Panc1 (cell line): ENCODE measurements around the gene SHLD1. TPM values are rescaled to one million over a fixed set of nuclear protein-coding genes. Genes with fewer than 3 reads are reported as not detected.

Experiments used
- ATAC-seq: fragments of 200-7000 bp; cut with Tn5 transposase; 2 replicates; pipeline ENCODE4 v1.9.1; 2020; ENCODE audit warnings: mild to moderate bottlenecking, moderate library complexity
- BruUV-seq: library from RNA; stranded (reverse); fragments of 400-500 nt; replicated peaks from 2 replicates; lab custom pipeline; 2021; lab: Mats Ljungman, UMichigan
- CTCF ChIA-PET: fragments of 300-600 bp; sonication (Branson Sonifier 250); formaldehyde crosslinking; loops from one replicate; lab custom pipeline; 2022; ENCODE audit warnings: antibody characterized with exemption; lab: Charles Lee
- POLR2A ChIA-PET: fragments of 300-600 bp; sonication (Branson Sonifier 250); formaldehyde crosslinking; loops from one replicate; lab custom pipeline; 2022; ENCODE audit warnings: antibody characterized with exemption; lab: Charles Lee
- DNase-seq: peaks from one replicate; pipeline ENCODE4 v3.0.0-alpha.2; 2010; ENCODE audit warnings: low read depth, low spot score
- H3K27ac ChIP-seq: 2 replicates; pipeline ENCODE4 v1.5.1; 2011; ENCODE audit warnings: mild to moderate bottlenecking, low read length, inconsistent platforms
- H3K27me3 ChIP-seq: fragments of 200-500 bp; sonication (Bioruptor generic); 2 replicates; pipeline ENCODE4 v1.6.0; 2014; ENCODE audit warnings: low read length, inconsistent platforms; ENCODE audit not compliant: control insufficient read depth, insufficient read depth
- H3K36me3 ChIP-seq: fragments of 200-500 bp; sonication (Bioruptor generic); 2 replicates; pipeline ENCODE4 v1.5.1; 2014; ENCODE audit warnings: inconsistent platforms, mild to moderate bottlenecking, low read length, moderate library complexity; ENCODE audit not compliant: control insufficient read depth, insufficient read depth
- H3K4me1 ChIP-seq: 2 replicates; pipeline ENCODE4 v1.5.1; 2011; ENCODE audit warnings: inconsistent platforms, mild to moderate bottlenecking, low read length, moderate library complexity; ENCODE audit not compliant: control insufficient read depth, insufficient read depth
- H3K4me3 ChIP-seq, 2 experiments: 2 replicates each; pipeline ENCODE4 v1.5.1; 2011 to 2012; ENCODE audit warnings: low read depth in 2 of 2, low read length in 2 of 2, mild to moderate bottlenecking in 2 of 2, inconsistent platforms in 1 of 2, moderate library complexity in 1 of 2
- H3K9me3 ChIP-seq: fragments of 200-500 bp; sonication (Bioruptor generic); 2 replicates; pipeline ENCODE4 v1.5.1; 2014; ENCODE audit warnings: low read depth, mild to moderate bottlenecking, inconsistent platforms, low read length, moderate library complexity; ENCODE audit not compliant: control insufficient read depth, insufficient read depth
- POLR2AphosphoS5 ChIP-seq: IDR thresholded peaks from 2 replicates; pipeline ENCODE4 v1.6.1; 2012; ENCODE audit warnings: mild to moderate bottlenecking, low read depth, low read length, moderate library complexity
- SIN3A ChIP-seq: IDR thresholded peaks from 2 replicates; pipeline ENCODE4 v1.6.1; 2012; ENCODE audit warnings: low read depth, mild to moderate bottlenecking, low read length, moderate library complexity, borderline replicate concordance; ENCODE audit not compliant: insufficient read depth
- TCF7L2 ChIP-seq: IDR thresholded peaks from 2 replicates; pipeline ENCODE4 v1.6.1; 2011; ENCODE audit warnings: mild to moderate bottlenecking, low read depth, low read length, inconsistent platforms
- in situ Hi-C: cut with HindIII; loops from 2 replicates; pipeline ENCODE4 v1.10.0; 2016; ENCODE audit warnings: low sequenced_read_pairs, low pct_unique_long_range_greater_than_20kb
- intact Hi-C: fragments of 100-400 bp; cut with micrococcal nuclease; formaldehyde crosslinking; loops from one replicate; pipeline ENCODE4 v1.10.0; 2022; ENCODE audit not compliant: unreplicated experiment
- total RNA-seq: library from RNA; stranded (reverse); gene quantifications from one replicate; pipeline ENCODE4 v1.2.1, GENCODE V29; 2021; ENCODE audit not compliant: unreplicated experiment
- TF ChIP-seq, protein P1 (sequence below): fragments of 450-650 bp; IDR thresholded peaks from 2 replicates; pipeline ENCODE4 v1.5.1; 2017; ENCODE audit warnings: mild to moderate bottlenecking
- TF ChIP-seq, protein P2 (sequence below), 2 experiments: IDR thresholded peaks; 2 replicates each; pipeline ENCODE4 v1.6.1; 2011 to 2012; ENCODE audit warnings: low read depth in 2 of 2, control low read depth in 1 of 2, low read length in 1 of 2, mild to moderate bottlenecking in 1 of 2, moderate library complexity in 1 of 2; ENCODE audit not compliant: insufficient read depth in 1 of 2

SHLD1 gene
- total RNA-seq, 1 experiment from 2014 or later: 4.3 TPM

DNA sequence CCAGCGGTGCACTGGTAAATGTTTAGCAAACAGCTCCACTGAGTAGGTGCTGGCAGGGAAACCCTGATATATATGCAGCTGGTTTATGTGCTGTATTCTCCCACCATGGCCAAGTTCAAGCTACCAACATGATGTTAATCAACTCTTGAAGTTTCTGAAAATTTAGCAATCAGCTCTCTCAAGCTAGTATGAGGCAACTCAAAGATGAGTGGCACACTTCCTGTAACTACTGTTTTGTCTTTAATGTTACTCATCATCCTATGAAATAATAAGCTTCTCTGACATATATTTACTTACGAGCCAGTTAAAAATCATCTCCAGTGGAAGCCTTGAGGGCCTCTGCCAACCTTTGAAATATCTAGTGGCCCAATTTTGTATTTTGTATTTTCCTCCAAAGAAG is 145.4 kb downstream of the SHLD1 start:
- Histone ChIP-seq H3K9me3 (no peaks in the 10 kb centered on the region), H3K4me3 (no peak overlapping the region), H3K27me3 (peaks cover 7% of the 10 kb centered on the region), H3K27ac (no peak overlapping the region), H3K36me3 (no peaks in the 10 kb centered on the region), H3K4me1 (no peaks in the 10 kb centered on the region)
- ATAC-seq: no peak
- intact Hi-C loops: no loop called here
- no TSS peak for BruUV-seq
- POLR2A ChIA-PET: no interaction called here
- CTCF ChIA-PET: no interaction called here
- TF ChIP-seq, protein P1, sequence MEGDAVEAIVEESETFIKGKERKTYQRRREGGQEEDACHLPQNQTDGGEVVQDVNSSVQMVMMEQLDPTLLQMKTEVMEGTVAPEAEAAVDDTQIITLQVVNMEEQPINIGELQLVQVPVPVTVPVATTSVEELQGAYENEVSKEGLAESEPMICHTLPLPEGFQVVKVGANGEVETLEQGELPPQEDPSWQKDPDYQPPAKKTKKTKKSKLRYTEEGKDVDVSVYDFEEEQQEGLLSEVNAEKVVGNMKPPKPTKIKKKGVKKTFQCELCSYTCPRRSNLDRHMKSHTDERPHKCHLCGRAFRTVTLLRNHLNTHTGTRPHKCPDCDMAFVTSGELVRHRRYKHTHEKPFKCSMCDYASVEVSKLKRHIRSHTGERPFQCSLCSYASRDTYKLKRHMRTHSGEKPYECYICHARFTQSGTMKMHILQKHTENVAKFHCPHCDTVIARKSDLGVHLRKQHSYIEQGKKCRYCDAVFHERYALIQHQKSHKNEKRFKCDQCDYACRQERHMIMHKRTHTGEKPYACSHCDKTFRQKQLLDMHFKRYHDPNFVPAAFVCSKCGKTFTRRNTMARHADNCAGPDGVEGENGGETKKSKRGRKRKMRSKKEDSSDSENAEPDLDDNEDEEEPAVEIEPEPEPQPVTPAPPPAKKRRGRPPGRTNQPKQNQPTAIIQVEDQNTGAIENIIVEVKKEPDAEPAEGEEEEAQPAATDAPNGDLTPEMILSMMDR: no peak
- TF ChIP-seq POLR2AphosphoS5: no peak
- TF ChIP-seq, protein P2, sequence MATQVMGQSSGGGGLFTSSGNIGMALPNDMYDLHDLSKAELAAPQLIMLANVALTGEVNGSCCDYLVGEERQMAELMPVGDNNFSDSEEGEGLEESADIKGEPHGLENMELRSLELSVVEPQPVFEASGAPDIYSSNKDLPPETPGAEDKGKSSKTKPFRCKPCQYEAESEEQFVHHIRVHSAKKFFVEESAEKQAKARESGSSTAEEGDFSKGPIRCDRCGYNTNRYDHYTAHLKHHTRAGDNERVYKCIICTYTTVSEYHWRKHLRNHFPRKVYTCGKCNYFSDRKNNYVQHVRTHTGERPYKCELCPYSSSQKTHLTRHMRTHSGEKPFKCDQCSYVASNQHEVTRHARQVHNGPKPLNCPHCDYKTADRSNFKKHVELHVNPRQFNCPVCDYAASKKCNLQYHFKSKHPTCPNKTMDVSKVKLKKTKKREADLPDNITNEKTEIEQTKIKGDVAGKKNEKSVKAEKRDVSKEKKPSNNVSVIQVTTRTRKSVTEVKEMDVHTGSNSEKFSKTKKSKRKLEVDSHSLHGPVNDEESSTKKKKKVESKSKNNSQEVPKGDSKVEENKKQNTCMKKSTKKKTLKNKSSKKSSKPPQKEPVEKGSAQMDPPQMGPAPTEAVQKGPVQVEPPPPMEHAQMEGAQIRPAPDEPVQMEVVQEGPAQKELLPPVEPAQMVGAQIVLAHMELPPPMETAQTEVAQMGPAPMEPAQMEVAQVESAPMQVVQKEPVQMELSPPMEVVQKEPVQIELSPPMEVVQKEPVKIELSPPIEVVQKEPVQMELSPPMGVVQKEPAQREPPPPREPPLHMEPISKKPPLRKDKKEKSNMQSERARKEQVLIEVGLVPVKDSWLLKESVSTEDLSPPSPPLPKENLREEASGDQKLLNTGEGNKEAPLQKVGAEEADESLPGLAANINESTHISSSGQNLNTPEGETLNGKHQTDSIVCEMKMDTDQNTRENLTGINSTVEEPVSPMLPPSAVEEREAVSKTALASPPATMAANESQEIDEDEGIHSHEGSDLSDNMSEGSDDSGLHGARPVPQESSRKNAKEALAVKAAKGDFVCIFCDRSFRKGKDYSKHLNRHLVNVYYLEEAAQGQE (IDR thresholded peaks at IDR 0.05; ENCODE audit: insufficient read depth in 1 of 2, low read depth in 2 of 2, low read length in 1 of 2): no peak
- TF ChIP-seq TCF7L2: no peak
- no peak for TF ChIP-seq SIN3A
- no peak for DNase-seq
- in situ Hi-C loops: no loop called here

DNA sequence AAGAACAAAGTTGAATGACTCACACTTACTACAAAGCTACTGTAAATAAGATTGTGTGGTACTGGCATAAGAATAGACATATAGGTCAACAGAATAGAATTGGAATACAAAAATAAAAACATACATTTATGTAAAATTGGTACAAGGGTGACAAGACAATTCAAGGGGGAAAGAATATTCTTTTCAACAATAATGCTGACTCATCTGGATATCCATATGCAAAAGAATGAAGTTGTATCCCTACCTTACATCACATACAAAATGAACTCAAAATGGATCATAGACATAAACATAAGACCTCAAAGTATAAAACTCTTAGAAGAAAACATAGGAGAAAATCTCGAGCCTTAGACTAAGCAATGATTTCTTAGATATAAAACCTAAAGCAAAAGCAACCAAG is 149.2 kb downstream of the SHLD1 start:
- CTCF ChIA-PET: no interaction called here
- intact Hi-C loops: no loop called here
- no peak for ATAC-seq

More for the DNA sequence above, 149.2 kb downstream of the SHLD1 start:
- Histone ChIP-seq H3K36me3 (no peaks in the 10 kb centered on the region), H3K27ac (no peak overlapping the region), H3K27me3 (peaks cover 3% of the 10 kb centered on the region), H3K4me3 (no peak overlapping the region), H3K9me3 (no peaks in the 10 kb centered on the region), H3K4me1 (no peaks in the 10 kb centered on the region)
- POLR2A ChIA-PET: no interaction called here
- in situ Hi-C loops: no loop called here
- no peak for TF ChIP-seq SIN3A
- TF ChIP-seq POLR2AphosphoS5: no peak
- no peak for TF ChIP-seq TCF7L2
- TF ChIP-seq, protein P1: no peak
- TF ChIP-seq, protein P2 (IDR thresholded peaks at IDR 0.05; ENCODE audit: insufficient read depth in 1 of 2, low read depth in 2 of 2, low read length in 1 of 2): no peak
- no TSS peak for BruUV-seq
- no peak for DNase-seq
